Body of pancreas (tissue), 4 donors: Measurements from ENCODE around the gene C2CD4C. TPM values are rescaled to one million over a fixed set of nuclear protein-coding genes. Genes with fewer than 3 reads are reported as not detected.
"Not testable (repeated sequence)": the region's sequence is repeated elsewhere in the genome, so short reads cannot be mapped to it uniquely, and the experiment has no call there.

Source experiments
- ATAC-seq: fragments of 150-250 bp; one replicate; pipeline ENCODE4 v1.9.1; 2016
- DNase-seq, 4 donors: peaks; one replicate each; pipeline ENCODE4 v3.0.0-alpha.2; 2019
- H3K27ac ChIP-seq, 4 donors: fragments of 200-600 bp; sonication (generic); 1 replicate in 3 of 4; 2 replicates in 1 of 4; pipeline versions ENCODE4 v1.5.1 to v1.6.1; 2016 to 2019; ENCODE audit warnings: mild to moderate bottlenecking in 1 of 4, mixed read lengths in 1 of 4, moderate library complexity in 1 of 4
- H3K27me3 ChIP-seq, 2 donors: fragments of 200-600 bp; sonication (generic); one replicate each; pipeline ENCODE4 v1.6.0; 2016; ENCODE audit warnings: mild to moderate bottlenecking in 1 of 2
- H3K36me3 ChIP-seq, 2 donors: fragments of 200-600 bp; sonication (generic); replicated peaks in 1 of 2; 2 replicates each; pipeline ENCODE4 v1.5.1; 2016; ENCODE audit warnings: low read depth in 2 of 2; ENCODE audit not compliant: insufficient read depth in 1 of 2
- H3K4me1 ChIP-seq: fragments of 200-600 bp; sonication (generic); one replicate; pipeline ENCODE4 v1.6.0; 2016
- H3K4me3 ChIP-seq, 2 donors: fragments of 200-600 bp; sonication (generic); 1 replicate in 1 of 2; 2 replicates in 1 of 2; pipeline ENCODE4 v1.5.1; 2016 to 2019
- H3K9me3 ChIP-seq, 3 donors: fragments of 200-600 bp; sonication (generic); 1 replicate in 2 of 3; 2 replicates in 1 of 3; pipeline ENCODE4 v1.5.1; 2016
- CTCF ChIP-seq, 7 experiments: fragments of 450-650 bp in 4 of 7; fragments of 200-600 bp in 3 of 7; sonication (generic) in 3 of 7; IDR thresholded peaks; one replicate each; pipeline ENCODE4 v1.5.1; 2016 to 2019; ENCODE audit warnings: antibody characterized with exemption in 7 of 7
- POLR2A ChIP-seq, 3 donors: fragments of 450-650 bp; IDR thresholded peaks; one replicate each; pipeline ENCODE4 v1.6.1; 2016; ENCODE audit warnings: antibody characterized with exemption in 3 of 3, mild to moderate bottlenecking in 2 of 3
- WGBS, 2 donors: methylation state at CpG; one replicate each; pipeline ENCODE4 v1.1.5; 2017; 5-methylcytosine and 5-hydroxymethylcytosine counted together
- intact Hi-C: fragments of 100-400 bp; cut with DNase I; formaldehyde crosslinking; loops from one replicate; pipeline ENCODE4 v1.15.1; 2023
- total RNA-seq, 2 donors: library from RNA; depleted of rRNA; stranded (reverse); fragments of >200 nt; gene quantifications; one replicate each; pipeline ENCODE4 v1.1.0, GENCODE V29; 2016

Gene C2CD4C
- total RNA-seq, 2 donors from 2014 or later = 0.33 to 1.8 TPM

GRCh38 chr19:415292-415691, 6.3 kb upstream of the C2CD4C start:
- ATAC-seq (no peak), DNase-seq (no peak)
- Histone ChIP-seq H3K4me3 (no peak overlapping the region), H3K4me1 (peaks cover 7% of the 10 kb centered on the region), H3K9me3 (no peaks in the 10 kb centered on the region), H3K27ac (no peak overlapping the region), H3K27me3 (peaks cover 0 to 6% of the 10 kb centered on the region in 2 donors), H3K36me3 (peaks cover 0 to 4% of the 10 kb centered on the region in 2 donors)
- WGBS, 2 donors = 82 to 95% methylated on average over 1 of the region's 1 CpG
- TF ChIP-seq POLR2A (IDR thresholded peaks at IDR 0.05) (no peak), CTCF (IDR thresholded peaks at IDR 0.05) (no peak)
- intact Hi-C loops = no loop called here

GRCh38 chr19:413756-414420, 4.9 kb upstream of the C2CD4C start:
- Histone ChIP-seq H3K9me3 (no peaks in the 10 kb centered on the region), H3K27me3 (peaks cover 0 to 9% of the 10 kb centered on the region in 2 donors), H3K4me3 (no peak overlapping the region), H3K4me1 (peaks cover 21% of the 10 kb centered on the region), H3K27ac (no peak overlapping the region), H3K36me3 (peaks cover 0 to 4% of the 10 kb centered on the region in 2 donors)
- WGBS, 2 donors = 59 to 63% methylated on average over 15 of the region's 15 CpGs
- peak in 1 of 4 donors; percentile 14 for DNase-seq
- TF ChIP-seq CTCF (IDR thresholded peaks at IDR 0.05) (no peak), POLR2A (IDR thresholded peaks at IDR 0.05) (no peak)
- no peak for ATAC-seq
- intact Hi-C loops = no loop called here

GRCh38 chr19:412356-413355, 3.7 kb upstream of the C2CD4C start:
- Histone ChIP-seq H3K4me1 (peaks cover 30% of the 10 kb centered on the region), H3K27ac (no peak overlapping the region), H3K9me3 (no peaks in the 10 kb centered on the region), H3K27me3 (peaks cover 0 to 20% of the 10 kb centered on the region in 2 donors), H3K4me3 (no peak overlapping the region), H3K36me3 (peaks cover 0 to 4% of the 10 kb centered on the region in 2 donors)
- DNase-seq (peak in 1 of 4 donors; percentile 4), ATAC-seq (no peak)
- TF ChIP-seq CTCF (IDR thresholded peaks at IDR 0.05) (no peak), POLR2A (IDR thresholded peaks at IDR 0.05) (no peak)
- WGBS, 2 donors = 43 to 60% methylated on average over 1 to 36 of the region's 36 CpGs
- intact Hi-C loops = no loop called here

GRCh38 chr19:411723-412355, 2.9 kb upstream of the C2CD4C start:
- TF ChIP-seq CTCF (IDR thresholded peaks at IDR 0.05) (no peak), POLR2A (IDR thresholded peaks at IDR 0.05) (no peak)
- peaks cover 0 to 20% of the 10 kb centered on the region in 2 donors for H3K27me3 ChIP-seq
- H3K4me3 ChIP-seq = no peak overlapping the region
- H3K27ac ChIP-seq = no peak overlapping the region
- ATAC-seq = no peak
- peaks cover 0 to 4% of the 10 kb centered on the region in 2 donors for H3K36me3 ChIP-seq
- 41 to 46% methylated on average over 4 to 13 of the region's 13 CpGs for WGBS, 2 donors
- peaks cover 30% of the 10 kb centered on the region for H3K4me1 ChIP-seq
- peak in 2 of 4 donors; percentile 3 to 9 for DNase-seq
- intact Hi-C loops = no loop called here
- H3K9me3 ChIP-seq = no peaks in the 10 kb centered on the region

GRCh38 chr19:411121-411722, 2.3 kb upstream of the C2CD4C start:
- intact Hi-C loops, H3K4me3 ChIP-seq, H3K9me3 ChIP-seq, H3K27ac ChIP-seq, H3K36me3 ChIP-seq, ATAC-seq: not testable (repeated sequence)
- H3K27me3 ChIP-seq = peaks cover 0 to 20% of the 10 kb centered on the region in 2 donors
- DNase-seq = peak in 1 of 4 donors; percentile 5
- 42 to 78% methylated on average over 2 to 9 of the region's 22 CpGs for WGBS, 2 donors
- H3K4me1 ChIP-seq = peaks cover 30% of the 10 kb centered on the region
